Gastrocnemius medialis (tissue), 4 donors: ENCODE measurements around the gene SUV39H1.

Experiments
- CTCF ChIP-seq, 5 experiments: fragments of 450-650 bp in 3 of 5; fragments of 200-600 bp in 2 of 5; sonication (generic) in 2 of 5; IDR thresholded peaks in 4 of 5; conservative IDR thresholded peaks in 1 of 5; 1 replicate in 4 of 5; 2 replicates in 1 of 5; pipeline ENCODE4 v1.5.1; 2016 to 2019; ENCODE audit warnings: antibody characterized with exemption in 5 of 5, mild to moderate bottlenecking in 3 of 5, moderate library complexity in 3 of 5
- POLR2A ChIP-seq, 2 donors: fragments of 450-650 bp; IDR thresholded peaks; one replicate each; pipeline ENCODE4 v1.6.1; 2017; ENCODE audit warnings: antibody characterized with exemption in 2 of 2, mild to moderate bottlenecking in 2 of 2, moderate library complexity in 2 of 2

DNA sequence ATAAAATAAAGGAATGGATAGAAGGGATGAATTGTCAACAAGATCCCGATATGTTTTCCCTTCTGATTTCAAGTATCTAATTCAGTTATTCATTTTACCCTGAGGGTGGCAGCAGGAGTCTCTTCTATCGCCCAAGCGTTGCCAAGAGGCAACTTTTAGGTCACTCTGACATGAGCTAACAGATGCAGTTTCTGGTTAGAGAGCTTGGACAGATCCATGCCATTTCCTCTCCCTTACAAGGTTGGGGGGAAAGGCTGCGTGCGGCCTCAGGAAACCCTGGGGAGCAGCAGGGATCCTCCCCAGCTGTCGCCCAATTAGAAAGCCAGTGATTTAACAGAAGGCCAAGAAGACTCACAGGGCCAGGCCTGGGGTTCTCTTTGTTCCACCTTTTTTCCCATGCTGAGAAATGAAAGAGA is 48.2 kb upstream of the SUV39H1 start:
- TF ChIP-seq CTCF (IDR thresholded peaks at IDR 0.05 in 4 of 5, conservative IDR thresholded peaks at IDR 0.05 in 1 of 5) (peak in 2 of 5 experiments; percentile 26 to 35), POLR2A (IDR thresholded peaks at IDR 0.05) (no peak)
